Vagina (tissue), 2 donors: ENCODE measurements around the gene SCRN1.

Experiments used
- CTCF ChIP-seq, 3 experiments: fragments of 450-650 bp in 2 of 3; fragments of 200-600 bp in 1 of 3; sonication (generic) in 1 of 3; IDR thresholded peaks; one replicate each; pipeline ENCODE4 v1.5.1; 2017 to 2019; ENCODE audit warnings: antibody characterized with exemption in 3 of 3, mild to moderate bottlenecking in 2 of 3, moderate library complexity in 2 of 3
- POLR2AphosphoS5 ChIP-seq, 2 donors: sonication (generic); formaldehyde crosslinking; IDR thresholded peaks; one replicate each; pipeline ENCODE4 v1.9.0; 2017; ENCODE audit warnings: antibody characterized with exemption in 2 of 2, mild to moderate bottlenecking in 2 of 2, low read depth in 1 of 2; ENCODE audit not compliant: insufficient read depth in 1 of 2

GRCh38 chr7:30027065-30027456, 37.5 kb upstream of the SCRN1 start:
- TF ChIP-seq CTCF (IDR thresholded peaks at IDR 0.05), result no peak
- TF ChIP-seq POLR2AphosphoS5 (IDR thresholded peaks at IDR 0.05; ENCODE audit: insufficient read depth in 1 of 2, low read depth in 1 of 2), result no peak
